GM18499 (cell line): ENCODE measurements around the gene HSPH1.

Source experiments
- ATAC-seq: cut with Tn5 transposase; IDR thresholded peaks from one replicate; pipeline ENCODE4 v1.9.1; 2021; ENCODE audit warnings: moderate number of reproducible peaks; ENCODE audit not compliant: insufficient read depth, unreplicated experiment

The HSPH1 gene

GRCh38 chr13:31134039-31134711, 27.5 kb downstream of the HSPH1 start:
- ATAC-seq, result no peak

- no peak for ATAC-seq
Observed at GRCh38 chr13:31133621-31134020, 28.1 kb downstream of the HSPH1 start.

- no peak for ATAC-seq
Observed at GRCh38 chr13:31131470-31131961, 30.2 kb downstream of the HSPH1 start.

- no peak for ATAC-seq
Observed at GRCh38 chr13:31129419-31129818, 32.3 kb downstream of the HSPH1 start.

GRCh38 chr13:31124204-31124603, 37.5 kb downstream of the HSPH1 start:
- no peak for ATAC-seq

- no peak for ATAC-seq
Observed at GRCh38 chr13:31122544-31123260, 39.0 kb downstream of the HSPH1 start.

GRCh38 chr13:31122143-31122542, 39.6 kb downstream of the HSPH1 start:
- ATAC-seq, result no peak

- ATAC-seq, result no peak
Observed at GRCh38 chr13:31121379-31122140, 40.1 kb downstream of the HSPH1 start.

- no peak for ATAC-seq
Observed at GRCh38 chr13:31119966-31120700, 41.6 kb downstream of the HSPH1 start.

- ATAC-seq, result no peak
Observed at GRCh38 chr13:31119526-31119925, 42.2 kb downstream of the HSPH1 start.

- no peak for ATAC-seq
Observed at GRCh38 chr13:31116224-31116623, 45.5 kb downstream of the HSPH1 start.

- ATAC-seq, result no peak
Observed at GRCh38 chr13:31115616-31116015, 46.1 kb downstream of the HSPH1 start.

- ATAC-seq, result no peak
Observed at GRCh38 chr13:31114641-31115040, 47.1 kb downstream of the HSPH1 start.

GRCh38 chr13:31111136-31111535, 50.6 kb downstream of the HSPH1 start:
- no peak for ATAC-seq

GRCh38 chr13:31110617-31111016, 51.1 kb downstream of the HSPH1 start:
- no peak for ATAC-seq

GRCh38 chr13:31110169-31110568, 51.5 kb downstream of the HSPH1 start:
- ATAC-seq, result no peak

- no peak for ATAC-seq
Observed at GRCh38 chr13:31107109-31107508, 54.6 kb downstream of the HSPH1 start.

- no peak for ATAC-seq
Observed at GRCh38 chr13:31105856-31106255, 55.8 kb downstream of the HSPH1 start.

- no peak for ATAC-seq
Observed at GRCh38 chr13:31105020-31105795, 56.5 kb downstream of the HSPH1 start.

GRCh38 chr13:31102905-31103304, 58.8 kb downstream of the HSPH1 start:
- ATAC-seq, result no peak
